Measurements from ENCODE around the gene FBRSL1.

FBRSL1 gene

GRCh38 chr12:132479938-132480622 lies 9.9 kb upstream of the FBRSL1 start:
- no peak for DNase-seq (ENCODE audit: insufficient read length, low spot score)
- no peak for FAIRE-seq

DNA sequence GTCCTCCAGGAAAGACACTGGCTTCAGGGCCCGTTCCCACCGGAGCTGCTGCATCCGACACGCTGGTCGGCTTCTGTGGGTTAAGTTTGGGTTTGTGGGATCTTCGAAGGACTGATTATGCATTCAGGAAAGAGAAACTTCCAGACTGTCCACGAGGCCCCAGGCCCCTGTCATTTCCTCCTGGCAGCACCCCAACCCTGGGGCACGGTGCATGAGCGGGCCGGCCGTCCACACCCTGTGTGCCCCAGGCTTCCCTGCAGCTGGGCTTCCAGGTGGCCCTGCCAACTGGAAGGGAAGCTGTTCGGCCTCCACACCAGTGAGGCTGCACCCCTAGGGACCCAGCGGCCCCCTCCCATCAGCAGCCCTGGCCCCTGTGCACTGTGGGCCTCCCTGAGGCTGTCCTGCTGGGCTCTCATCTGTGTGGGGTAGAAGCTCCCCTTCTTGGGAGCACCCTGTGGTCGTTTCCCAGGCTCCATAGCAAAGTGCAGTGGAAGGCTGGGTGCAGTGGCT lies 9.3 kb upstream of the FBRSL1 start:
- FAIRE-seq (no peak), DNase-seq (ENCODE audit: insufficient read length, low spot score) (no peak)
- TF ChIP-seq POLR2A (IDR thresholded peaks at IDR 0.05; ENCODE audit: low read depth, low read length), result no peak

More at GRCh38 chr12:132479938-132480622, 9.9 kb upstream of the FBRSL1 start:
- no peak for TF ChIP-seq POLR2A (IDR thresholded peaks at IDR 0.05; ENCODE audit: low read depth, low read length)

DNA sequence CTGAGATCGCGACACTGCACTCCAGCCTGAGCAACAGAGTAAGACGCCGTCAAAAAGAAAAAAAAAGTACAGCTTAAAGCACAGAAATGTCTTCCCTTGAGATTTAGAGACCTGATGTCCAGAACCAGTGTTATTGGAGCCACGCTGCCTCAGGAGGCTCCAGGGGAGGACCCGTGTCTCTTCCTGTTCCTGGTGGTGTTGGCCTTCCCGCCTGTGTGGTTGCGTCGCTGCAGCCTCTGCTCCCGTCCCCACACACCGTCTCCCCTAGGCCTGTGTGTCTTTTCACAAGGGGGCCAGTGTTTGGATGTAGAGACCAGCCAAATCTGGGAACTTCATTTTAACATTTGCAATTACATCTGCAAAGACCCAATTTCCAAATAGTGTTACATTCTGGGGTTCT lies 8.6 kb upstream of the FBRSL1 start:
- TF ChIP-seq POLR2A (IDR thresholded peaks at IDR 0.05; ENCODE audit: low read depth, low read length), result no peak
- DNase-seq (ENCODE audit: insufficient read length, low spot score) (no peak), FAIRE-seq (no peak)

DNA sequence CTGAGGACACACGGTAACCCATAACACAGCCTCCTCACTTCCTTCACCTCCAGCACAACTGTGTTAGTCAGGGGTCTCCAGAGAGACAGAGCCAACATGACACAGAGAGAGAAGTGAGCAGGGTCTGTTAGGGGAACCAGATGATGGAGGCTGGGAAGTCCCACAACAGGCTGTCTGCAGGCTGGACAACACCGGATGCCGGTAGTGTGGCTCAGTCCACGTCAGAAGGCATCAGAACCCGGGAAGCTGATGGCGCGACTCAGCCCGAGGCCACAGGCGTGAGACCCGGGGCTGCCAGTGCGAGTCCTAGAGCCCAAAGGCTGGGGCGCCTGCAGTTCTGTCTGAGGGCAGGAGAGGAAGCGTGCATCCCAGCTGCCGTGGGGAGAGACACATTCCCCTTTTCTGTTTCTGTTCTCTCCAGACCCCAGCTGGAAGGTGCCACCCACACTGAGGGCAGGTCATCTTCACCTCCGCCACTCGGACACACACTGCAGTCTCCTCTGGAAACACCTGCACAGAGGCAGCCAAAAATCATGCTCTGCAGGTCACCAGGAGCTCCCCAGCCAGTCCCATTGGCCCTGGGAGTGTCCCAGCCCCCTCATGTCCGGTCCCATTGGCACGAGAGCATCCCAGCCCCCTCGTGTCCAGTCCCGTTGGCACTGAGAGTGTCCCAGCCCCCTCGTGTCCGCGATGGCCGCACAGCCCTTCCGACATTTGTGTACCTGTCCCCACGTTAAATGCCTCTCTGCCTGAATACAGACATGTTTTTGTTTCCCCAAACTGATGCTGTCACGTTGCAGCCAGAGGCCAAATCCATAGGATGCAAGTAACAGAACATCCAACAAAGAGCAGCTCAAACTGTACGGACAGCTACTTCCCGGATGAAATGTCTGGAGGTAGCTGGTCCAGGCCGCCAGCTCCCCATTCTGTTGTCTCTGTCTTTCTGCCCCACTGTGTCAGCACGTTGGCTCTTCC lies 7.9 kb upstream of the FBRSL1 start:
- FAIRE-seq (no peak), DNase-seq (ENCODE audit: insufficient read length, low spot score) (no peak)
- no peak for TF ChIP-seq POLR2A (IDR thresholded peaks at IDR 0.05; ENCODE audit: low read depth, low read length)

DNA sequence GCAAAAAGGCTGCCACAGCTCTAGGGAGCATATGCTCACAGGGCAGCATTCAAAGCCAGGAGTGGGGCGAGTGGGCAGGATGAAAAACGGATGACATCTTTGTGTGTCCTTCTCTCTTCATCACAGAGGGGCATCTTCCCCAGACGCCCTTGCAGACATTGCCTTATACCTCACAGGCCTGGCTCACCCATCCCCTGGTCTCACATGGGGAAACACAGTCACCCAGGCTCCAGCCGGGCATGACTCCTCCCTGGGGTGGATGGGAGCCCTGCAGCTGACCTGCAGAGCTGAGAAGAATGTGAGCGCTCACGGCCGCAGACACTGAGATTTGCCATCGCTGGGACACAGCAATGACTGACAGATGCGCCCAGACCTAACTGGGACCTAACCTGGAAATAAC lies 7.2 kb upstream of the FBRSL1 start:
- no peak for TF ChIP-seq POLR2A (IDR thresholded peaks at IDR 0.05; ENCODE audit: low read depth, low read length)
- no peak for DNase-seq (ENCODE audit: insufficient read length, low spot score)
- no peak for FAIRE-seq

DNA sequence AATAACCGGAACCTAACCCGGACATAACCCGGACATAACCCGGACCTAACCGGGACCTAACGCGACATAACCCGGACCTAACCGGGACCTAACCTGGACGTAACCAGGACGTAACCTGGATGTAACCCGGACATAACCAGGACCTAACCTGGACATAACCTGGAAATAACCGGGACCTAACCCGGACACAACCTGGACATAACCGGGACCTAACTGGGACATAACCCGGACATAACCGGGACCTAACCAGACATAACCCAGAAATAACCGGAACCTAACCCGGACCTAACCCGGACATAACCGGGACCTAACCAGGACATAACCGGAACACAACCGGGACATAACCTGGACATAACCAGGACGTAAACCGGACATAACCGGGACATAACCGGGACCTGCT lies 6.7 kb upstream of the FBRSL1 start:
- FAIRE-seq, result no peak
- no peak for TF ChIP-seq POLR2A (IDR thresholded peaks at IDR 0.05; ENCODE audit: low read depth, low read length)
- DNase-seq (ENCODE audit: insufficient read length, low spot score), result no peak

DNA sequence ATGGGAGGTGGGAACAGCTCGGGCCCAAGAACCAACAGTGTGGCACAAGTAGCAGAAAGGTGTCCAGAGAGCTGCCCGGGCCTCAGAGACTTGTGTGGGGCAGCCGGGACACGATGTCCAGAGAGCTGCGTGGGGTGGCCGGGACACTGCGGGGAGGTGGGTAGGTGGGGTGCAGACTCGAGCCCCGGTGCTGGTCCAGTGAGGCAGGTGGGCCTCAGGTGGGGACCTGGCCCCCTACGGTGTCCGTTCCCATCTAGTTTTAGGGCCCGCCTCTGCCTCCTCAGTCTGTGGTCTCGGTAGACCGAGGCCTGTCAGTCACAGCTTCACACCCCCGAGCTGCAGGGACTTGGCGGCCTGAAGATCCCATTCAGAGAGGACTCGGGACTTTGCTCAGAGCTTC lies 6.3 kb upstream of the FBRSL1 start:
- DNase-seq (ENCODE audit: insufficient read length, low spot score), result no peak
- no peak for FAIRE-seq
- no peak for TF ChIP-seq POLR2A (IDR thresholded peaks at IDR 0.05; ENCODE audit: low read depth, low read length)

DNA sequence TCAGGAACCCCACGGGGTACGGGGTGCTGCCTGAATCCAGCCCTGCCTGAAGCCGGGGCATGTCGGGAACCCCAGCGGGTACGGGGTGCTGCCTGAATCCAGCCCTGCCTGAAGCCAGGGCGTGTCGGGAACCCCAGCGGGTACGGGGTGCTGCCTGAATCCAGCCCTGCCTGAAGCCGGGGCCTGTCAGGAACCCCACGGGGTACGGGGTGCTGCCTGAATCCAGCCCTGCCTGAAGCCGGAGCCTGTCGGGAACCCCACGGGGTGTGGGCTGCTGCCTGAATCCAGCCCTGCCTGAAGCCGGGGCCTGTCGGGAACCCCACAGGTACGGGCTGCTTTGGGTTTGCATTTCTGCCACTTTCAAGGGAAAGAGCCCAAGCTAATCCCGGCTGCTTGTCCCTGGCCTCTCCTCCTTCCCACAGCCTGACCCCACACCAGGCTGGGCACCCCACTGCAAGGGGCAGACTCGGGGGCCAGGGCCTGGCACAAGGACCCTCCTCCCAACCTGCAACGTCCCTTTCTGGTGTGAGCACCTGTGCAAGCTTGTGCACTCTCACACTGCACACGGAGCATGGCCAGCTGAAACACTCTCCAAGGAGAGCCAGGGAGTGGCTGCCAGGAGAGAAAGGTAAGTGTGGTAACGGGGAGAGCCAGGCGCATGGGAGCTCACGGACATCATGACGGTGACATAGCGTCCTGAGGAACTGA lies 5.6 kb upstream of the FBRSL1 start:
- TF ChIP-seq POLR2A (IDR thresholded peaks at IDR 0.05; ENCODE audit: low read depth, low read length), result no peak
- DNase-seq (ENCODE audit: insufficient read length, low spot score) (no peak), FAIRE-seq (no peak)

DNA sequence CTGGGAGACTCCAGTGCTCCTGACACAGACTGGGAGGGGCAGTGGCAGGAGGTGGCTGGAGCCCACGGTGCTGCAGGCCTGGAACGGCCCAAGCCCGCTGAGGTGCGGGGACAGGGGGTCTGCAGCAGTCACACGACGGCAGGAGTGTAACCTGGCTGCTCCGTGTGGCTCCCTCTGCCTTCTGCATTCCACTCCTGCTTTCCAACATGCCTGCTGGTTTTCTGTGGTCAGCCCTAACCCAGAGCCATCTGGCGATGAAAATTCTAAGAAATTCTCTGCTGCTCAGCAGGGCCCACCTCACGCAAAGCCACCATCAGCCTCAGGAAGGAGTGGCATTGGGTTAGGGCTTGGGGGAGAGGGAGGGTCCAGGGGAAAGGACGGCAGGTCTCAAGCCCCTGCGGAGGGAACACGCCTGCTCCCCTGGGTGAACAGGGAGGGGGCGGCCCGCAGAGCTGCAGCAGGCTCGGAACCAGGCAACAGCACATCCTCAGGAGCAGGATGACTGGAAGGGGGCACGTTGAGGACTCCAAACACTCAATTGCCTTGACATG lies 5.0 kb upstream of the FBRSL1 start:
- DNase-seq (ENCODE audit: insufficient read length, low spot score), result no peak
- no peak for FAIRE-seq
- TF ChIP-seq POLR2A (IDR thresholded peaks at IDR 0.05; ENCODE audit: low read depth, low read length), result no peak

DNA sequence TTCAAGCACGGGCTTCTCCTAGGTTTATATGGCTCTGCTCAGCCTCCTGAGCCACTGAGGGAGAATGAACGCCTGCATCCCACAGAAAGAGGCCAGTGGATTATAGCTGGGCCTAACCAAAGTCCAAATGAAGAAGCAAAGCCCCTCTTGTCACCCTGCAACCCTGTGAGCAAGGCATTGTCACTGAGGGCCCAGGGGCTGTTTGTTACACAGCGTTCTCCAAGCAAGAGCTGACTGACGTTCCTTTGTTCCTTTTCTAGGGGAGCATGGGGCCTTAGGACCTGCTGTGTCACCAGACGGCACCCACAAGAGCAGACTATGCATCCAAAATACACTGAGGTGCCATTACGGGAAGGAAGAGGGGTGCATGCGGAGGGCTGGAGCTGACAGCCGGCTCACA lies 4.3 kb upstream of the FBRSL1 start:
- no peak for DNase-seq (ENCODE audit: insufficient read length, low spot score)
- FAIRE-seq, result no peak
- TF ChIP-seq POLR2A (IDR thresholded peaks at IDR 0.05; ENCODE audit: low read depth, low read length), result no peak

- no peak for DNase-seq (ENCODE audit: insufficient read length, low spot score)
- no peak for TF ChIP-seq POLR2A (IDR thresholded peaks at IDR 0.05; ENCODE audit: low read depth, low read length)
- FAIRE-seq, result no peak
Measured at GRCh38 chr12:132486168-132486567, 3.8 kb upstream of the FBRSL1 start.

DNA sequence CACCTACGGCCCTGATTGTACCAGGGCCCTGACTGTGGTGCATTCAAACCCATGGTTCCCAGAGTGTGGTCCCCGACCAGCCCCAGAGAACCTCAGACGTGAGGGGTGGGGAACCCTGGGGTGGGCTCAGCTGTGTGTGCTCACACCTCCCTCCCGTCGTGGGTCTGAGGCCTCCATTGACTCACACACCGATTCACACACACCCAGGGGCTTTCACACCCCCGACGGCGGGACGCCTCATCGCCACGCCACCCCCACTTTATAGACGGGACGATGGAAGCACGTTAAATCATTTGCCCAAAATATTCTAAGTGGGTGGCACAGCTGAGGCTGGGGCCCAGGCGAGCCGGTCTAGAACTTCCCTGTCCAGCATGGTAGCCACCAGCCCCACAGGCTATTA lies 3.4 kb upstream of the FBRSL1 start:
- FAIRE-seq, result no peak
- TF ChIP-seq POLR2A (IDR thresholded peaks at IDR 0.05; ENCODE audit: low read depth, low read length), result no peak
- no peak for DNase-seq (ENCODE audit: insufficient read length, low spot score)

- FAIRE-seq, result no peak
- TF ChIP-seq POLR2A (IDR thresholded peaks at IDR 0.05; ENCODE audit: low read depth, low read length), result no peak
- no peak for DNase-seq (ENCODE audit: insufficient read length, low spot score)
Measured at GRCh38 chr12:132487311-132487741, 2.6 kb upstream of the FBRSL1 start.

Data from H54 (cell line).